SHP77 treated with DMSO at 0.1 percent for 48 hours (cell line): ENCODE data around the gene ENTPD8.

Source experiments
- DNase-seq: peaks from one replicate; lab custom pipeline; 2025; lab: John Stamatoyannopoulos, UW

The ENTPD8 gene

GRCh38 chr9:137447722-137448601, 6.8 kb upstream of the ENTPD8 start:
- no peak for DNase-seq

- DNase-seq, result no peak
These were observed 5.8 kb upstream of the ENTPD8 start for GRCh38 chr9:137446851-137447471.

GRCh38 chr9:137445930-137446431, 4.8 kb upstream of the ENTPD8 start:
- no peak for DNase-seq

GRCh38 chr9:137445275-137445807, 4.2 kb upstream of the ENTPD8 start:
- DNase-seq, result peak; percentile 52

GRCh38 chr9:137444106-137444790, 3.1 kb upstream of the ENTPD8 start:
- no peak for DNase-seq

GRCh38 chr9:137441935-137442321, 771 bp upstream of the ENTPD8 start:
- no peak for DNase-seq

- no peak for DNase-seq
These were observed 1.9 kb downstream of the ENTPD8 start for GRCh38 chr9:137439158-137439714.

GRCh38 chr9:137438591-137439157, 2.5 kb downstream of the ENTPD8 start:
- no peak for DNase-seq

GRCh38 chr9:137437691-137438590, 3.2 kb downstream of the ENTPD8 start:
- DNase-seq, result no peak

- no peak for DNase-seq
These were observed 4.2 kb downstream of the ENTPD8 start for GRCh38 chr9:137436761-137437600.

- DNase-seq, result no peak
These were observed 5.0 kb downstream of the ENTPD8 start for GRCh38 chr9:137435980-137436760.

- DNase-seq, result no peak
These were observed 5.7 kb downstream of the ENTPD8 start for GRCh38 chr9:137435381-137435891.

- DNase-seq, result no peak
These were observed 6.4 kb downstream of the ENTPD8 start for GRCh38 chr9:137434498-137435380.

GRCh38 chr9:137433916-137434431, 7.2 kb downstream of the ENTPD8 start:
- no peak for DNase-seq

- DNase-seq, result no peak
These were observed 7.7 kb downstream of the ENTPD8 start for GRCh38 chr9:137433349-137433915.

- no peak for DNase-seq
These were observed 8.3 kb downstream of the ENTPD8 start for GRCh38 chr9:137432687-137433348.
